Caki2 (cell line): ENCODE results near the gene ANP32A. TPM values are rescaled to one million over a fixed set of nuclear protein-coding genes. Genes with fewer than 3 reads are reported as not detected.
"Not testable (repeated sequence)": the region's sequence is repeated elsewhere in the genome, so short reads cannot be mapped to it uniquely, and the experiment has no call there.

Experiments used
- DNase-seq: peaks from one replicate; pipeline ENCODE4 v3.0.0-alpha.2; 2015; ENCODE audit warnings: low read depth
- in situ Hi-C: cut with HindIII; loops from 2 replicates; pipeline ENCODE4 v1.10.0; 2016; ENCODE audit warnings: low sequenced_read_pairs, low pct_unique_long_range_greater_than_20kb, mixed read lengths
- total RNA-seq: library from RNA; depleted of rRNA; stranded (reverse); fragments of >200 nt; shearing (Covaris generic); gene quantifications from 2 replicates; pipeline ENCODE4 v1.2.3, GENCODE V29; 2014; ENCODE audit warnings: low replicate concordance

ANP32A gene
- total RNA-seq, 1 experiment from 2014 or later = 53.8 TPM

DNA sequence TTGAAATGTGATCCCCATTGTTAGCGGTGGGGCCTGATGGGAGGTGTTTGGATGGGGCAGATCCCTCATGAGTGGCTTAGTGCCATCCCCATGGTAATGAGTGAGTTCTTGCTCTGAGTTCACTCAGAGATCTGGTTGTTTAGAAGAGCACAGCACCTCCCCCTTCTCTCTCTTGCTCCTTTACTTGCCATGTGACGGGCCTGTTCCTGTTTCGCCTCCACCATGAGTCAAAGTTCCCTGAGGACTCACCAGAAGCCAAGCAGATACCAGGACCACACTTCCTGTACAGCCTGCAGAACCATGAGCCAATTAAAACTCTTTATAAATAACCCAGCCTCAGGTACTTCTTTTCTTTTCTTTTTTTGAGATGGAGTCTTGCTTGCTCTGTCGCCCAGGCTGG lies 46.6 kb downstream of the ANP32A start:
- in situ Hi-C loops = loop anchor here (5.0 kb wide), 1 partner anchor 43 kb away; no protein-coding TSS in a partner anchor
- no peak for DNase-seq

- in situ Hi-C loops = loop anchor here (5.0 kb wide), 1 partner anchor 44 kb away; no protein-coding TSS in a partner anchor
- DNase-seq = no peak
Measured at GRCh38 chr15:68773036-68773435, 47.7 kb downstream of the ANP32A start.

- DNase-seq = no peak
- in situ Hi-C loops = loop anchor here (5.0 kb wide), 1 partner anchor 47 kb away; no protein-coding TSS in a partner anchor
Measured at GRCh38 chr15:68770216-68770615, 50.5 kb downstream of the ANP32A start.

DNA sequence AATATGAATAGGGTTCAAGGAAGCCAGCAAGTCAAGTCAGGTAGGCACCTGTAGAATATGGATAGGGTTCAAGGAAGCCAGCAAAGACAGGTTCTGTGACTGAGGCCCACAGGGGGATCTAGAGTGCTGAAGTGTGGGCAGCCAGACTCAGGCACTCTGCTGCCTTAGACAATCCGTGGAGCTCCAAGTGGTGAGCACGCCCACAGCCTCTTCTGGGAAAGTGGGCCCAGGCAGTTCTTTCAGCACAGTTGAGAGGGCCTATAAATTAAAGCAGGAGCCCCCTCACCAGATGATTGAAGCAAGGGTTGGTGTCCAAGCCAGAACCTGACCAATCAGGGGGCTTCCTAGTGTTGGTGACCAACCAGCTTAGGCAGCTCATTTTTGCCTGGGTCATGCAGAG lies 51.0 kb downstream of the ANP32A start:
- in situ Hi-C loops = loop anchor here (5.0 kb wide), 1 partner anchor 48 kb away; no protein-coding TSS in a partner anchor
- no peak for DNase-seq

DNA sequence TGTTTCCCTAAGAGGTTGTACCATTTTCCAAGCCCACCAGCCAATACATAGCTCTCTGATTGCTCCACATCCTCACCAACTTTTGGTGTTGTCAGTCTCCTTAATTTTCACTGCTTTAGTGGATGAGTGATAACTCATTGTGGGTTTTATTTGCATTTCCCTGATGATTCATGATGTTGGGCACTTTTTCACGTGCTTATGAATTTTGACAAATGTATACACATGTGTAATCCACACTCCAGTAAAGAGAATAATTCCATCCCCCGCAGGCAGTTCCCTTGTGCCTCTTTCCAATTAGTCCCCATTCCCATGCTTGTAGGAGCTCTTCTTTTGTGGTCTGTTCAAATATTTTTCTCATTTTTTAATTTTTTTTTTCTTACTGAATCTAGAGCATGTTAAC lies 52.4 kb downstream of the ANP32A start:
- no peak for DNase-seq
- in situ Hi-C loops = no loop called here

- in situ Hi-C loops = no loop called here
- no peak for DNase-seq
Measured at GRCh38 chr15:68767833-68768232, 52.9 kb downstream of the ANP32A start.

DNA sequence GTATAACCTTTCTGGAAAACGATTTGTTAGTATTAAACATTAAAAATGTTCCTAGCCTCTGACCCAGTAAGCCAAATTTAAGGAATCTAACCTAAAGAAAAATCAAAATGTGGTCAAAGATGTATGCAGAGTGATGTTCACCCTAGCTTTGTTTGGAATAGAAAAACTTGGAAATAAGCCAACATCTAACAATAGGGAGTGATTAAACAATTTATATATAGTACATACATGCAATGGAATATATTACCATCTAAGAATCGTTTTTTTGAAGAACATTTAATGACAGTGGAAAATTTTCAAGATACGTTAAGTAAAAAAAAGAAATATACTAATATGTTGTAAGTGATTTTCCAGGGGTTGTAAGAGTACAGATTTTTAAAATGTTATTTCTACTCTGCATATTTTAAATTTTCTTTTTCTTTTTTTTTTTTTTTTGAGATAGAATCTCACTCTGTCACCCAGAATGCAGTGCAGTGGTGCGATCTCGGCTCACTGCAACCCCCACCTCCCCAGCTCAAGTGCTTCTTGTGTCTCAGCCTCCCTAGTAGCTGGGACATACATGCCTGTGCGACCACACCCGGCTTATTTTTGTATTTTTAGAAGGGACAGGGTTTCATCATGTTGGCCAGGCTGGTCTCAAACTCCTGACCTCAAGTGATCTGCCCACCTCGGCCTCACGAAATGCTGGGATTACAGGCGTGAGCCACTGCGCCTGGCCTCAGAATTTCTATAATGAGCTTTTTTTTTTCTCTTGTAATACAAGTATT lies 54.9 kb downstream of the ANP32A start:
- no peak for DNase-seq
- in situ Hi-C loops = no loop called here

DNA sequence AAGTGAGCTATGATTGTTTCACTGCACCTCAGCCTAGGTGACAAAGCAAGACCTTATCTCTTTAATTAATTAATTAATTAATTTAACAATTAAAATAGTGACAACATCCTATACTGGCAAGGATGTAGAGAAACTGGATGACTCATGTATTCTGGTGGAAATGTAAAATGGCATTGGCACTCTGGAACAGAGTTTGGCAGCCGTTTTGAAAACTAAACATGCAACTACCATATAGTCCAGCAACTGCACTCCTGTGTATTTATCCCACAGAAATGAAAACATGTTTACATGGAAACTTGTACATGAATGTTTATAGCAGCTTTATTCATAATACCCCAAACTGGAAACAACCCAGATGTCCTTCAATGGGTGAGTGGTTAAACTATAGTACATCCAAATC lies 56.6 kb downstream of the ANP32A start:
- in situ Hi-C loops = no loop called here
- DNase-seq = no peak

- in situ Hi-C loops = no loop called here
- DNase-seq = no peak
Measured at GRCh38 chr15:68763063-68763462, 57.6 kb downstream of the ANP32A start.

DNA sequence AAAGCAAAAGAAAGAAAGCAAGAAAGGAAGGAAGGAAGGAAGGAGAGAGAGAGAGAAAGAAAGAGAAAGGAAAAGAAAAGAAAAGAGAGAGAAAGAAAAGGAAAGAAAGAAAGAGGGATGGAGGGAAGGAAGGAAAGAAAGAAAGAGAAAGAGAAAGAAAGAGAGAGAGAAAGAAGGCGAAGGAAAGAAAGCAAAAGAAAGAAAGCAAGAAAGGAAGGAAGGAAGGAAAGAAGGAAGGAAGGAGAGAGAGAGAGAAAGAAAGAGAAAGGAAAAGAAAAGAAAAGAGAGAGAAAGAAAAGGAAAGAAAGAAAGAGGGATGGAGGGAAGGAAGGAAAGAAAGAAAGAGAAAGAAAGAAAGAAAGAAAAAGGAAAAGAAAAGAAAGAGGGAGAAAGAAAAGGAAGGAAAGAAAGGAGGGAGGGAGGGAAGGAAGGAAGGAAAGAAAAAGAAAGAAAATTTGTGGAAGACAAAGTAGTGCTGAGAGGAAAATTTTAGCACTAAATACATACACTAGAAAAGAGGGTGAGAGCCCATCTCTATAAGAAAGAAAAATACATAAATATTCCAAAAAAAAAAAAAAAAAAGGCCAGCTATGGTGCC lies 60.6 kb downstream of the ANP32A start:
- in situ Hi-C loops, DNase-seq: not testable (repeated sequence)

- in situ Hi-C loops = no loop called here
- no peak for DNase-seq
Measured at GRCh38 chr15:68755731-68756130, 65.0 kb downstream of the ANP32A start.

GRCh38 chr15:68751622-68752021 lies 69.1 kb downstream of the ANP32A start:
- in situ Hi-C loops = no loop called here
- DNase-seq = no peak

DNA sequence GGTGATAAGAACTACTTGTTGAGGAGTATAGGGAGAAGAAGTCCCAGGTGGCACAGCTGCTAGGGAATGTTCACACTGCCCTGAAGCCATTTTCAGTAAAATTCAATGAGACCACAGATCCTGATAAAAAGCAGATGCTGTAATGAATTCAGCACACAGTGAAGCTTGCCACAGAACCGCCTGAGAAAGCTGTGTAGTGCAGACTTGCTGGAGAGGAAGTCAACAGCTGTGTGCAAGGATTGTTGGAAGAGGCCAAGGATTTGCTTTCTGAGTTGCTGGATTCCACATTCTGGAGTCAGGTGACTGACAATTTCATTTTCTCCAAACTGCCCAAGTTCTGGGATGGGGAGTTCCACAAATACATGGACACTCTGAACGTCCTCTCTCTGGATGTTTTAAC lies 70.9 kb downstream of the ANP32A start:
- in situ Hi-C loops = no loop called here

DNA sequence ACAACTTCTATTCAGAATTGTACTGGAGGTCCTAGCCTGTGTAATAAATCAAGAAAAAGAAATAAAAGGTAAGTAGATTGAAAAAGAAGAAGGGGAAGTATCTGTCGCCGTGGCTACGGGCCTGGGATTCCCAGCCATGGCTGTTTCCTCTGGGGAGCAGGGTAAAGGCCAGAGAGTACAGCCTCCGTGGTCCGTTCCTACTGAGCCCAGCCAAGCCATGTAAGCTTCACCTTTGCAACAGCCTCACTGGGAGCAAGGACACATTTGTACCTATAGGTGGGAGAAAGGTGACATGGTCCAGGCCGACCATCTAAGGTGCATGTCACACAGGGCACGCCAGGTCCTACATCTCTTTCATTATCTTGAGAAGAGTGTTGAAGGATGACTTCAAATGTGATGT lies 71.3 kb downstream of the ANP32A start:
- in situ Hi-C loops = no loop called here
- DNase-seq = no peak

More for the DNA sequence above, 70.9 kb downstream of the ANP32A start:
- no peak for DNase-seq

DNA sequence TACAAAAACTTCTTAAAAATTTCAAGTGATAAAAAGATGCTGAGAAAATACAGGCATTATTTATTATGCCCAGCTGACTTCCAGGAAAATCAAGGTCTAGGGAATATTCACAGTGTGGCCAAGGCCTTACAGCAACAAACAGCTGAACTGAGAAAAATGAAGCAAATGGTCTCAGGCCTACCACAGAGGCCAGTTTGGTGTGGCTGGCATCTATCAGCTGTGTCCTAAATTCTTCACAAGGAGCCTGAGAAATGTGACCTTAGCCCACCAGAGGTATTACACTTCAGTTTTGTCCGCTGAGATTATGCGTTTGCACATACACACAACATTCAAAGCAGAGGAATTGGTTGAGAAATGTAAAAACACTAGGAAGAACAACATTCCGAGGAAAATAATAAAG lies 77.4 kb downstream of the ANP32A start:
- in situ Hi-C loops = no loop called here

GRCh38 chr15:68739390-68740080 lies 81.2 kb downstream of the ANP32A start:
- DNase-seq = no peak
- in situ Hi-C loops = no loop called here

More for the DNA sequence above, 77.4 kb downstream of the ANP32A start:
- no peak for DNase-seq

DNA sequence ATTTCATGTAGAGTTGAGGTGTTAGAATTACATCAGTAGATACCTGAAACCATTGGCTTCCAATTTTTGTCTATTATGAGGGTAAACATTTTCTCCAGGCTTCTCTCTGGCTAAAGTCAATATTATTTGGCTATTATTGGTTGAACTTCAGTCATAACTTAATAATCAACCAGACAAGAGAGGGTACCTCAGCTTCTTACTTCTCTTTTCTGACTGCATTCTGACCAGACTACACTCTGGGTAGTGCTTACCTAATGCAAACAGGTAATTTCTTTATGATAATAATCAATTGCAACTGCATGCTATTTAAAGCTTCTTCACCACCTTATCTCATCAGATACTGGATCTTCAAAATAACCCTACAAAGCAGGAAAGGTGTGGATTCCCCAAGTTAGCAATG lies 85.1 kb downstream of the ANP32A start:
- no peak for DNase-seq
- in situ Hi-C loops = no loop called here

- in situ Hi-C loops = no loop called here
- DNase-seq = no peak
Measured at GRCh38 chr15:68734881-68735280, 85.8 kb downstream of the ANP32A start.

DNA sequence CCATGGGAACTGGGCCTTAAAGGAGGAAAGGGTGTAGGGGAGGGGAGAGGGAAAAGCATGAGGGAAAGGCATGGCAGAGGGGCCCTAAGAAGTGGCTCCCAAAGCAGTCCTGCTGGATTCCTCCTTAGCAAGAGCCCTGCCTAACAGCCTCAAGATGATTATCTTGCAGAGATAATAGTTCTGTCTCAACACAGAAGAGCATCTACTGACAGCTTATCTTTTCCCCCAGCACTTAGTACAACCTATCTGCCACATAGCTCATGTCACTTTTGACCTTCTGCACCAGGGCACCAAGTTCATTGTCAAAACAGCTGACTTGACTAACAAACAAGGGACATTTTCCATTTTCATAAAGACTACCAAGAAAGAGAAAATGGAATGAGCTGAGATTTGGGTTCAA lies 86.3 kb downstream of the ANP32A start:
- in situ Hi-C loops = no loop called here
- DNase-seq = no peak
